PC-9 (cell line): Measurements from ENCODE around the gene IMPA2. TPM values are rescaled to one million over a fixed set of nuclear protein-coding genes. Genes with fewer than 3 reads are reported as not detected.

ENCODE experiments used
- BruUV-seq: library from RNA; stranded (reverse); fragments of 400-500 nt; replicated peaks from 2 replicates; lab custom pipeline; 2021; lab: Mats Ljungman, UMichigan
- CTCF ChIA-PET: fragments of 300-600 bp; sonication (Branson Sonifier 250); formaldehyde crosslinking; loops from one replicate; lab custom pipeline; 2022; ENCODE audit warnings: antibody characterized with exemption; lab: Charles Lee
- POLR2A ChIA-PET: fragments of 300-600 bp; sonication (Branson Sonifier 250); formaldehyde crosslinking; loops from one replicate; lab custom pipeline; 2022; ENCODE audit warnings: antibody characterized with exemption; ENCODE audit not compliant: unreplicated experiment; lab: Charles Lee
- DNase-seq, 2 experiments: peaks; one replicate each; pipeline versions ENCODE4 v3.0.0 to v3.0.0-alpha.2; 2015 to 2022; ENCODE audit warnings: mixed read lengths in 1 of 2
- H2AFZ ChIP-seq: fragments of 200-600 bp; sonication (generic); 2 replicates; pipeline ENCODE4 v1.8.1; 2017; ENCODE audit warnings: antibody characterized with exemption
- H3F3A ChIP-seq: fragments of 200-600 bp; sonication (generic); 2 replicates; pipeline ENCODE4 v1.8.1; 2017; ENCODE audit warnings: antibody characterized with exemption, mild to moderate bottlenecking, low read depth; ENCODE audit not compliant: insufficient read depth
- H3K27ac ChIP-seq: fragments of 200-600 bp; sonication (generic); 2 replicates; pipeline ENCODE4 v1.6.1; 2016; ENCODE audit warnings: mixed run types
- H3K27me3 ChIP-seq: fragments of 200-600 bp; sonication (generic); 2 replicates; pipeline ENCODE4 v1.6.1; 2016; ENCODE audit warnings: low read depth, mixed run types; ENCODE audit not compliant: insufficient read depth
- H3K36me3 ChIP-seq: fragments of 200-600 bp; sonication (generic); 2 replicates; pipeline ENCODE4 v1.6.1; 2016; ENCODE audit warnings: low read depth, mixed run types
- H3K4me1 ChIP-seq: fragments of 200-600 bp; sonication (generic); replicated peaks from 2 replicates; pipeline ENCODE4 v1.6.1; 2016; ENCODE audit warnings: mixed run types; ENCODE audit not compliant: insufficient read depth
- H3K4me2 ChIP-seq: fragments of 200-600 bp; sonication (generic); 2 replicates; pipeline ENCODE4 v1.6.1; 2017; ENCODE audit warnings: mixed run types
- H3K4me3 ChIP-seq: fragments of 200-600 bp; sonication (generic); 2 replicates; pipeline ENCODE4 v1.6.1; 2016; ENCODE audit warnings: mixed run types
- H3K79me2 ChIP-seq: fragments of 200-600 bp; sonication (generic); 2 replicates; pipeline ENCODE4 v1.6.1; 2017; ENCODE audit warnings: low read depth, mixed run types
- H3K9me2 ChIP-seq: fragments of 200-600 bp; sonication (generic); 2 replicates; pipeline ENCODE4 v1.8.1; 2017; ENCODE audit warnings: mild to moderate bottlenecking; ENCODE audit not compliant: insufficient read depth
- H3K9me3 ChIP-seq: fragments of 200-600 bp; sonication (generic); 2 replicates; pipeline ENCODE4 v1.8.1; 2016; ENCODE audit warnings: low read depth; ENCODE audit not compliant: insufficient read depth
- H4K20me1 ChIP-seq: fragments of 200-600 bp; sonication (generic); 2 replicates; pipeline ENCODE4 v1.8.1; 2017; ENCODE audit not compliant: insufficient read depth
- EZH2 ChIP-seq: fragments of 200-600 bp; sonication (generic); IDR thresholded peaks from 2 replicates; pipeline ENCODE4 v1.8.0; 2017; ENCODE audit warnings: antibody characterized with exemption, low read depth
- intact Hi-C: fragments of 100-400 bp; cut with micrococcal nuclease; formaldehyde crosslinking; loops from one replicate; pipeline ENCODE4 v1.10.0; 2022; ENCODE audit not compliant: unreplicated experiment
- total RNA-seq: library from RNA; stranded (reverse); gene quantifications from 2 replicates; pipeline ENCODE4 v1.2.3, GENCODE V29; 2021
- TF ChIP-seq, protein P1 (sequence below): fragments of 200-600 bp; sonication (generic); conservative IDR thresholded peaks from 2 replicates; pipeline ENCODE4 v1.6.1; 2017; ENCODE audit warnings: mixed run types, antibody characterized with exemption, mild to moderate bottlenecking, moderate library complexity

Gene IMPA2
- total RNA-seq, 1 experiment from 2014 or later = 91.4 TPM

DNA sequence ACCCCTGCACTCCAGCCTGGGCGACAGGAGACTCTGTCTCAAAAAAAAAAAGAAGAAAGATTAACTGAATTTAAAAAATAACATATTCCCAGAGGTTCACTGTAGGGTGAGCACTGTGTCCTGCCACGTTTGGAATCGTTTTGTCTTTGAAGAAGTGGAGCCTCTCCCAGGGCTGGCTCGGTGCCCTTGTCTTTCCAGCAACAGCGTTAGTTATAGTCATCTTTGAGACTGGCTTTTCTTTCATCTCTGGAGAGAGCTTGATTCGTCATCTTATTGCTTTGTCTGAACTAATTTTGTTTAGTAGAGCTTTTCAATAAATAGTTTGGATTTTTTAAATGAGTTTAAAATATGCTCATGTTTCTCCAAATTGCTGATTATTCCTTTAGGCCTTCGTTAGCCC is 50.5 kb downstream of the IMPA2 start:
- POLR2A ChIA-PET = no interaction called here

DNA sequence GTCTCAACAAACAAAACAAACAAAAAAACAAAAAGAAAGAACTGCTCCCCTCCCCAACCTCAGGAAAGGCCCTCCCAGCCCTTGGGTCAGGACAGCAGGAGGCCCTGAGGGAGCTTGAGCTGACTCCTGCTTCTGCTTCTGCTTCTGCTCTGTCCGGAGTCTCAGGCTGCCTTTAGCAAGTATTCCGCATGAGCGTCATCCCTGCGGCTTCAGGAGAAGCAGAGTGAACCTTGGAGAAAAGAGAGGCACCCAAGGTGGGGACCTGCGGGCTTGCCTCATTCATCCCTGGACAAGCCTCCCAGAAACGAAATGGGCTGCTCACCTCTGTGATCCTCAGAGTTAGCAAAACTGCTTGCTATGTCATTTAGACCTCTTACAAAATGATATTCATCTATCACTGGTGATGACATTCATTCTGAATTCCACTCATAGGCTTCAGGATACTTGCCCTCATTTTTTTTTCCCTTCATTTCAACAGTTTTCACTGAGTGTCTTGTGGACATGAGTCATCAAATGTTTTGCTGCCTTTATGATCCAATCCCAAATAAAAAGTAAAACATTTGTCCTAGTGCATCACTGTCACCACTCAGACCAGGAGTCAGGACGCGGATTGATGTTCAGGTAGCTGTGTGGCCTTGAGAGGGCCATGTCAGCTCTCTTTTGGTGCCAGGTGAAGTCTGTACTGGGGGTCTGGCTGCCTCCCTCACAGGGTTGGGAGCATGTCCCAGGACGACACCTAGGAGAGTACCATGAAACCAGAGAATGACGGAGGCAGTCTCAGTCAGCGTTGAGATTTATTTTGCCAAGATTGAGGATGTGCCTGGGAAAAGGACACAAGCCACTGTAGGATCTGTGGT is 51.7 kb downstream of the IMPA2 start:
- H3K36me3 ChIP-seq = no peaks in the 10 kb centered on the region
- no peak overlapping the region for H3K4me3 ChIP-seq
- TF ChIP-seq EZH2 = no peak
- TF ChIP-seq, protein P1, sequence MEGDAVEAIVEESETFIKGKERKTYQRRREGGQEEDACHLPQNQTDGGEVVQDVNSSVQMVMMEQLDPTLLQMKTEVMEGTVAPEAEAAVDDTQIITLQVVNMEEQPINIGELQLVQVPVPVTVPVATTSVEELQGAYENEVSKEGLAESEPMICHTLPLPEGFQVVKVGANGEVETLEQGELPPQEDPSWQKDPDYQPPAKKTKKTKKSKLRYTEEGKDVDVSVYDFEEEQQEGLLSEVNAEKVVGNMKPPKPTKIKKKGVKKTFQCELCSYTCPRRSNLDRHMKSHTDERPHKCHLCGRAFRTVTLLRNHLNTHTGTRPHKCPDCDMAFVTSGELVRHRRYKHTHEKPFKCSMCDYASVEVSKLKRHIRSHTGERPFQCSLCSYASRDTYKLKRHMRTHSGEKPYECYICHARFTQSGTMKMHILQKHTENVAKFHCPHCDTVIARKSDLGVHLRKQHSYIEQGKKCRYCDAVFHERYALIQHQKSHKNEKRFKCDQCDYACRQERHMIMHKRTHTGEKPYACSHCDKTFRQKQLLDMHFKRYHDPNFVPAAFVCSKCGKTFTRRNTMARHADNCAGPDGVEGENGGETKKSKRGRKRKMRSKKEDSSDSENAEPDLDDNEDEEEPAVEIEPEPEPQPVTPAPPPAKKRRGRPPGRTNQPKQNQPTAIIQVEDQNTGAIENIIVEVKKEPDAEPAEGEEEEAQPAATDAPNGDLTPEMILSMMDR = no peak
- H3K9me3 ChIP-seq = no peaks in the 10 kb centered on the region
- no peak overlapping the region for H3K4me2 ChIP-seq
- no peaks in the 10 kb centered on the region for H3F3A ChIP-seq
- no peak overlapping the region for H3K27ac ChIP-seq
- POLR2A ChIA-PET = no interaction called here
- no peaks in the 10 kb centered on the region for H3K9me2 ChIP-seq
- intact Hi-C loops = loop anchor here (10.0 kb wide), 1 partner anchor 718 kb away; no protein-coding TSS in a partner anchor
- no peak for DNase-seq
- no peaks in the 10 kb centered on the region for H3K27me3 ChIP-seq
- no peaks in the 10 kb centered on the region for H4K20me1 ChIP-seq
- no peaks in the 10 kb centered on the region for H3K79me2 ChIP-seq
- CTCF ChIA-PET = no interaction called here
- no TSS peak for BruUV-seq
- H3K4me1 ChIP-seq = no peaks in the 10 kb centered on the region
- H2AFZ ChIP-seq = no peak overlapping the region

More for the DNA sequence above, 50.5 kb downstream of the IMPA2 start:
- Histone ChIP-seq H3K4me2 (no peak overlapping the region), H3K9me3 (no peaks in the 10 kb centered on the region), H3F3A (no peaks in the 10 kb centered on the region), H4K20me1 (no peaks in the 10 kb centered on the region), H3K27ac (no peak overlapping the region), H2AFZ (no peak overlapping the region), H3K9me2 (no peaks in the 10 kb centered on the region), H3K4me3 (no peak overlapping the region), H3K4me1 (no peaks in the 10 kb centered on the region), H3K27me3 (no peaks in the 10 kb centered on the region), H3K79me2 (no peaks in the 10 kb centered on the region), H3K36me3 (no peaks in the 10 kb centered on the region)
- CTCF ChIA-PET = no interaction called here
- TF ChIP-seq EZH2 = no peak
- TF ChIP-seq, protein P1 = no peak
- DNase-seq = no peak
- intact Hi-C loops = loop anchor here (10.0 kb wide), 1 partner anchor 717 kb away; no protein-coding TSS in a partner anchor
- BruUV-seq = no TSS peak

DNA sequence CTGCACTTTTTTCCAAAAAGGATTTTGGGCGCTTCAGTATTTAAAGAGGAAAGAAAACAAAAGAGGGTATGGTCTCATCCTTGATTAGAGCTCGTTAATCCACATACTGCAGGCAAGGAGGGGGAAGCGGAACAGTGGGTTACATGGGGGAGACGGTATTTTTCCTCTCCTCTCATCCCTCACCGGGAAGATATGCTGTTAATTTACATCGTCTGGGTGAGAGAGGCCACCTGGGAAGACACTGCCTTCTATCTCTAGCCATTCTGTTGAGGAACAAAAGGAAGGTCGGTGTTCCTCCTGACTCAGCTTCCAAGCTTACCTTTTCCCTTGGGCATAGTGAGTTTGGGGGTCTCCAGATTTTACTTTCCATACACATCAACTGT is 52.3 kb downstream of the IMPA2 start:
- H3K27me3 ChIP-seq = no peaks in the 10 kb centered on the region
- H3K27ac ChIP-seq = no peak overlapping the region
- no TSS peak for BruUV-seq
- no peaks in the 10 kb centered on the region for H3K9me3 ChIP-seq
- H3K9me2 ChIP-seq = no peaks in the 10 kb centered on the region
- no peaks in the 10 kb centered on the region for H3K36me3 ChIP-seq
- H3K79me2 ChIP-seq = no peaks in the 10 kb centered on the region
- CTCF ChIA-PET = interaction anchor here (0.7 kb wide), 1 partner anchor 377 kb away, joined by 3 read pairs; no protein-coding TSS in a partner anchor
- no peak overlapping the region for H3K4me2 ChIP-seq
- H3F3A ChIP-seq = no peaks in the 10 kb centered on the region
- H3K4me1 ChIP-seq = no peaks in the 10 kb centered on the region
- no peaks in the 10 kb centered on the region for H4K20me1 ChIP-seq
- intact Hi-C loops = loop anchor here (10.0 kb wide), 1 partner anchor 719 kb away; no protein-coding TSS in a partner anchor
- no peak overlapping the region for H2AFZ ChIP-seq
- TF ChIP-seq EZH2 = no peak
- TF ChIP-seq, protein P1 = no peak
- H3K4me3 ChIP-seq = no peak overlapping the region
- POLR2A ChIA-PET = no interaction called here
- DNase-seq = no peak
